IPS DF 19.7 (cell line): Measurements from ENCODE around the gene ANKRD39.

ENCODE experiments used
- DNase-seq: peaks from one replicate; pipeline ENCODE4 v3.0.0-alpha.2; 2013; ENCODE audit warnings: low read depth, low spot score

Gene ANKRD39

DNA sequence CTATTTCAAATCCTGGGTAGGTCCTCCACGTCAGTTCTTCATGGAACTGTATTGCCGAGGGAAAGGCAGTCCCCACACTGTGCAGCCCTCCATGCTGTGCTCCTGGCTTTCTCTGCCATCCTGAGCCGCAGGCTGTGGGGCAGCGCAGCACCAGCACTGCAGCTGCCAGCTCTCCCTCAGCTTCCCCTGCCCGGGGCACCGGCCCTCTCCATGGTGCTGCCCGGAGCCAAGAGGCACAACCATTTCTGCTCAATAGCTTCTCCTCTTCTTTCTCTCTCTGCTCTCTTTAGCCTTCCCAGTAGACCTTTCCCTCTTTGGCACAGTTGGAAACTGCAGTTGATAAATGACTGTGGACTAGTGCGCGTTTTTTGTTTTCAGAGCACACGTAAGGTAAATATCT, 26.1 kb downstream of the ANKRD39 start:
- DNase-seq, result no peak

GRCh38 chr2:96830044-96830562, 27.7 kb downstream of the ANKRD39 start:
- no peak for DNase-seq

DNA sequence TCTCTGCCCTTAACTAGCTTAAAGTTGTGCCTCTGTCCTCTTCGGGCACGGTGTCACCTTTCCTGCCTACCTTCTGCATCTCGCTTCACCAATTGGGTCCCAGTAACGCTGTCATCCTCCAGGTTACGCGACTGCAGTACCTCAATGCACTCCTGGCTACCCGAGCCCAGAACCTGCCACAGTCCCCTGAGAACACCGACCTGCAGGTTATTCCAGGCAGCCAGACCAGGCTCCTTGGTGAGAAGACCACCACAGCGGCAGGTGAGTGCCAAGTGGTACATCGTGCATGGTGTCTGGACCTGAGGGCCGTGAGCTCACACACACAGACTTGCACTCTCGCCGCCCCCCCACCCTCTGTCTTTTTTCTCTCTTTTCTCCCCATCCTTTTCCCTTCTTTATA, 28.9 kb downstream of the ANKRD39 start:
- no peak for DNase-seq

DNA sequence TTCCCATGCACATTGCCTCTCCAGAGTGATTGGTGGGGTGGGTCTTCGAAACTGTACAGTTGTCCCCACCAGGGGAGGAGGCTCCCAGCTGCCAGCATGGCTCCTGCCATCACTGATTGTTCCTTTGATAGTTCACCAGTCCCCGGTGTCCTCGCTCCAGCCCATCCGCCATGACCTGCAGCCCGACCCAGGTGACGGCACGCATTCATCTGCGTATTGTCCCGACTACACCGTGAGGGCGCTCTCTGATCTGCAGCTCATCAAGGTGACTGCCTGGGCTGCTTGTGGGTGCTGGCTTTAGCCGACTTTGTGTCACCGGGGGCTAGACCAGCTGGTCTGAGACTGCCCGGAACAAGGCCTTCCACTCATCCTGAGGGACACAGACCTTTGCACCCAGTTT, 29.4 kb downstream of the ANKRD39 start:
- no peak for DNase-seq

DNA sequence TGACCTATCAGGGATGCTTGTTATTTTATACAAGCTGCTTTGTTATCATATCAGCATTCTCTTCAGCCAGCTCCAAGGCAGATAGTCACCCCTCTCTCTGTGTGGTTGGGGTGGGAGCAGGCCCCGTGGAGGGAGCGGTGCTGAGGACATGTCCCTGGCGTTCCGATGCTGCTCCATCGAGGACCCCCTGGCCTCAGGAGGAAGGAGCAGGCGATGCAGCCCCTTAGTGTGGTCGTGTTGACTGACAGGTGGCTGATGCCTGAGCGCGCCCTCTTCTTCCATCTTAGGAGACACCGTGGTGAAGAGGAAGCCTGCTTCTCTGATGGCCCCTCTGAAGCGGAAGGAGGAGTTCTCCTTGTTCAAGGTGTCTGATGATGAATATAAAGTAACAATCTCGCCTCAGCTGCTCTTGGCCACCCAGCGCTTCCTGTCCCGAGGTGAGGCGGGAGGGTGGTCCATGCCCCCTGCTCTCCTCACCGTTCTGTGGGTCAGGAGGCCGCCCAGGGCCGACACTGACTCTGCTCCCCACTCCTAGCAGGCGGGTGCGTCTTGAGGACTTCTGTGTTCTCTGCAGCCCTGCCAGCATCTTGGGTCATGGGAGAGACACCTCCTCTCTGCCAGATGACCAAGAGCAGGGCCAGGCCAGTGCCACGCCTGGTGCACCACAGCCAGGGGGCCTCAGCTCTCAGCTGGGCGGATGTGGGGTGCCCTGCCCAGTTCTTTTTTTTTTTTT, 31.1 kb downstream of the ANKRD39 start:
- DNase-seq, result no peak

DNA sequence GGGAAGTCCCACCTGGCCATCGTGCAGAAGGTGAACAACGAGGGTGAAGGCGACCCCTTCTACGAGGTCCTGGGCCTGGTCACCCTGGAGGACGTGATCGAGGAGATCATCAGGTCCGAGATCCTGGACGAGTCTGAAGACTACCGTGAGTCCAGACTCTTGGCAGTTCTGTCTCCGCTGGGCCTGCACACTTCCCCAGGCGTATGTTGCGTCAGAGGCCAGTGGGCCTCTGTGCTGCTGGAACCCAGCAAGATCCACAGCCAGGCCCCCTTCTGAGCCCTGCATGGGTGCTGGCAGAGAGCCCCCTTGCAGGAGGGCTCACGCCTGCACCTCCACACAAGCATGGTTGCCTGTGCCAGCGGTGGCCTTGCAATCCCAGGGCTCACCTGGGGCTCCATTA, 32.8 kb downstream of the ANKRD39 start:
- DNase-seq, result no peak

DNA sequence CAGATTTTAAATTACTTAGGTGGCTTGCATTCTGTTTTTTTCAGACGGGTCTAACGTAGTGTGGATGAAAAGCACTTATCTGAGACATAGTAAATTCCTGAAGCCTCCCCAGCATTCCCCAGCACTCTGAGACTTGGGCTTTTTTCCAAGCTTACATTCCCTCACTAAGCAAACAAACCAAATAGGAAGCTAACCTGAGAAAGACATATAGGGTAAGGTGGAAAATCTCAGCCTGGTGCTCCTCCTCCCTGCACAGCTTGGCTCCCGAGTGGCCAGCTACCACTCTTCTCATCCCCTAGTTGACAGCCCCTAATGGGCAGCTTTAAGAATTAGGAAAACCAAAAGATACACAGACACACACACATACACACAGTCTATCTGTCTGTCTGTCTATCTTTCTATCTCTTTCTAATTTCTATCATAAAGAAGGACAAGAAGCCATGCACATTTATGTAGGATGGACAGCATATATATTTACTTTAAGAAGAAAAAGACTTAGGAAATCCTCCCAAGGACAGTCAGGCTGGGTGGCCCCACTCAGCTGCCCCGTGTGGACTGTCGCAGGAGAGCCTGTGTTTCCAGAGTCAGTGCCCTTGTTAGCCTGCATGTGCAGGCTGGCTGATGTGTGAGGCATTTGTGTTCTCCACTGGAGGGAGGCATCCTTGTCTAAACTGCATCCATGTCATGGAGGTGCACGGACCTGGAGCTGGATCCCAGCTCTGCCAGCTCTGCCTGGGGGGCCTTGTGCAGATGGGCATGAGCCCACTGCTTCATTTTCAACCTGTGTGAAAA, 33.5 kb downstream of the ANKRD39 start:
- DNase-seq, result no peak

- DNase-seq, result no peak
These were observed 34.6 kb downstream of the ANKRD39 start for GRCh38 chr2:96823198-96823597.

DNA sequence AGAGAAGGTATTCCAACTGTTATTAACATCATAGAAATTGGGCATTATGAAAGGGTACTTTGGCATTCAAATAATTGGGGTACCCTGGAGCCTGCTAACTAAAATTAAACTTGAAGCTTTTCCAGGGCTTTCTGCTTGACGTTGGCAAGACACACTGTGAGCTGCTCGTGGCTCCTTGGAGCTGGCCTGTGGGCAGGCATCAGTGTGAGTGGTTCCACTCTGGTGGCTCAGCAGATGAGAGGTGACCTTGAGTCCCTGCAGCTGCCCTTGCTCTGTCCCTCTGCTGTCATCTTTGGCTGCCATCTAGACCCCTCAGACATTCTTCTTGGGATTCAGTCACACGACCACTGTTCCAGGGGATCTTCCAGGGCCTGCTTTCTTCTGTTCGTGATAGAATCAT, 35.0 kb downstream of the ANKRD39 start:
- DNase-seq, result no peak

GRCh38 chr2:96821113-96821675, 36.6 kb downstream of the ANKRD39 start:
- DNase-seq, result no peak

GRCh38 chr2:96819876-96820511, 37.8 kb downstream of the ANKRD39 start:
- DNase-seq, result no peak

DNA sequence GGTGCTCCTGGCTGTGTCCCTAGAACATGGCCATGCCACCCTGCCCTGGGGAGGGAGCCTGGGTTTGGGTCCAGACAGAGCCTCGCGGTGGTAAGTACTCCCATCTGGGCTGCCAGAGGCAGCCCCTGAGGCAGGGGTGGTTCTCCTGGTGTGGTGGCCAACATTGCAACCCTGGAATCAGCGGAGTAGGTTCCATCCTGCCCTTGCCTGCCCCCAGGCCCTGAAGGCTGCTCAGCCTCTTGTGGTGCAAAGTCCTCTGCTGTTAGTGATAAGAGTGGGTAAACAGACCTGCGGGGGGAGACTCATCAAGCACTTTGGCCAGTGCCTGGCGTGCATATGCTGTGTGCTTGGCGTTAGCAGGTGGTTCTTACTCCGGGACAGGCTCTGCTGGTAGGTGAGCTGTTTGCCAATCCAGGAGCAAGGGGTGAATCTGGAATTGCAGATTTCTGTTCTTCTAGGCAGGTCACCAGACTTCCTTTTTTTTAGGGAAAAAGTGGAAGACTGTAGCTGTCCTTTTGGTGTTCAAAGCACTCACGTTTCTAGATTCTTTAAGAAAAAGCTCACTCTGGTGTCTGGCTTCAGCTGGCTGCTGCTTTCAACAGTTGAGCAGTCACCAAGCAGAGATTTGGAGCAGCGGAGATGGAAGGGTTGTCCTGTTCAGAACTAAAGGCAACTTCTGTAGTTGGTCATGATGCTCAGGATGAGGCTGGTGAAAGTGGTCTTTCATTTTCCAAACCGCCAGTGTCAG, 38.5 kb downstream of the ANKRD39 start:
- DNase-seq, result no peak

GRCh38 chr2:96817882-96818281, 39.9 kb downstream of the ANKRD39 start:
- DNase-seq, result no peak

GRCh38 chr2:96816836-96817702, 40.7 kb downstream of the ANKRD39 start:
- DNase-seq, result no peak

- no peak for DNase-seq
These were observed 41.5 kb downstream of the ANKRD39 start, which contains the start of gene CNNM3 for GRCh38 chr2:96816127-96816835. CNNM3 (plus strand) TSS chr2:96816268; CDS start chr2:96816278, 10 bp downstream.

DNA sequence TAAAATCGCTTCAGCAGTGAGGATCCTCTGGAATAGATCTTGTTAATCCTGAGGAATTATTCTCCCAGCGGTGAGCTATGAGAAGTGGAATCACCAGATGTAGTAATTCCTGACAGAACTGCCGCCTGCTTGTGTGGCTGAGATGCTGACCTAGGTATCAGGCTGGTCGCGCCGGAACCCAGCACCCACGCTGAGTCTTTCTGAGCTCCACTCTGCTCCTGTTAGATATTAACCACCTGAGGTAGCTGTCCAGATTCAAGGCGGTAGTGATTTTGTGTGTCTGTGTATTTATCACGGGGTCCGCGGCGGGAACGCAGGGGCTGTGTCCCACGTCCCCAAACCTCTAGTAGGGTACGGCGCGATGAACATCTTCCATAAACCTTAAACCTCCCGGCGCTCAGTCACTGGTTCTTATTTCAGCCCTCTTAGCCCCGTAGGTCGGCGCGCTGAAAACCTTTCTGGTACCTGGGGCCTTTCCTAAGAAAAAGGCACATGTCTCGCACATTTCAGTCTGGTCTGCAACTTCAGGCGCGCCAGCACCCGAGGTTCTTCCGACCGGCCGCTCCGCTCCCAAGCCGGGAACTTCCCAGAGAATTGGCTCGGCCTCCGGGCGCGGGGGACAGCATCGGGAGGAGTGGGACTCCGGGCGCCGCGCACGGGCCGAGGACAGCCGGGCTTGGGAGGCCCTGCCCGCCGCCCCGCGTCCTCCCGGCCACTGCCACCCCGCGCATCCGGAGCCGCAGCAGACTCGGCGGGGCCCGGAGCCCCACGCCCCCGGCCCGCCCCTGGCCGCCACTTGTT, 42.3 kb downstream of the ANKRD39 start:
- no peak for DNase-seq

- DNase-seq, result no peak
These were observed 44.2 kb downstream of the ANKRD39 start for GRCh38 chr2:96813656-96814055.

GRCh38 chr2:96811917-96812316, 45.9 kb downstream of the ANKRD39 start:
- no peak for DNase-seq

DNA sequence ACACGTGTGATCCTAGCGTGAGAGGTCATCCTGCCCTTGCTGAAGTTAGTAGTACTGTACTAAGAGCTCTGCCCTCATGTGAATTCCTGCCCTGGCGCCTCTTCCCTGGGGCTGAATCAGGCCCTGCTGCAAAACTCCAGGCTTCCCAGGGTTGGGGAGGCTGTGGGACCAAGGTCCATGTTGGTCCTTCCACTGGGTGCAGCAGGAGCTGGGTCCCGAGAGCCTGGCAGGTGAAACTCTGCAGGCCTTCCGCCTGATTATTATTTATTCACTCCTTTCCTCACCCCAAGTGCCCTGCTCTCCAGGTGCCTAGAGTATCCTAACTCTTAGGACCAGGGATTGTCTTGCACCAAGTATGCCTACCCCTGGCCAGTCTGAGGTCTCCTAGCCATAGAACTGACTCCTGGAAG, 47.0 kb downstream of the ANKRD39 start:
- DNase-seq, result no peak
